ENCODE measurements around the gene RDH5. TPM values are rescaled to one million over a fixed set of nuclear protein-coding genes. Genes with fewer than 3 reads are reported as not detected.

Gene RDH5
- total RNA-seq, 1 experiment from 2014 or later: 4.3 TPM

DNA sequence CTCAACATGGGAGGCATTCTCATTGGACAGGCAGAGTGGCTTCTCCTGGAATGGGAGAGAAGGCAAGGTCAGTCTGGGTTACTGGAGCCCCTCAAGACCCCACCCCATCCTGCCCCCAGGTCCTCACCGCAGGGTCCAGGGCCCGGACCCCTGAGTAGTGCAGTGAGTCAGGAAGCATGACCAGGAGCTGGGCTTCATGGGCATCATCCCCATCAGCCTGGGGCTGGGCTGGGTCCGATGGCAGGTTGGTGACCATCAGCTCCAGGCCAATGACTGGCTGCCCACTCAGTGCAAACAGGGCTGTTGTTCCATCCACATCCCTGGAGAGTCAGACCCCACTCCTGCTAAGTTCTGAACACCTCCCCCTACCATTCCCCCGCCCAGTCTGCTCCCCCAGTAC is 25.5 kb upstream of the RDH5 start:
- no peak for DNase-seq (ENCODE audit: low spot score)
- in situ Hi-C loops (cut with HindIII; ENCODE audit: low sequenced_read_pairs): no loop called here

DNA sequence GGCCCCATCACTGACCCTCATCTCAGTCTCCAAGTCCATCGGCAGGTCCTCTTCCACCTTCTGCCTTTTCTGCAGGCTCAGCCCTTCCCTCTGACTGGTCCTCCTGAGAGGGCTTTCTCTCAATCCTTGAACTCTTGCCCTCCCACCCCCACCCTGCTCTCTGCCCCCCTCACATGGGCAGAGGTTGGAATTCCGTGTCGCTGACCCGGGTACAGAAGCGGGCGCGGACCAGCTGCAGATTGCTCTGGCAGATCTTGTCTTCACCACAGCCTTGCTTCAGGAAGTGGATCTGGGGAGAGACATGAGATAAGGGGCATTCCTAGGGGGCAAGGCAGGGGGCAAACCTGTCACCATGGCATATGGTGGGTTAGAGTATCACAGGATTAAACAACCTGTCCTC is 24.8 kb upstream of the RDH5 start:
- in situ Hi-C loops (cut with HindIII; ENCODE audit: low sequenced_read_pairs): no loop called here
- DNase-seq (ENCODE audit: low spot score): no peak

DNA sequence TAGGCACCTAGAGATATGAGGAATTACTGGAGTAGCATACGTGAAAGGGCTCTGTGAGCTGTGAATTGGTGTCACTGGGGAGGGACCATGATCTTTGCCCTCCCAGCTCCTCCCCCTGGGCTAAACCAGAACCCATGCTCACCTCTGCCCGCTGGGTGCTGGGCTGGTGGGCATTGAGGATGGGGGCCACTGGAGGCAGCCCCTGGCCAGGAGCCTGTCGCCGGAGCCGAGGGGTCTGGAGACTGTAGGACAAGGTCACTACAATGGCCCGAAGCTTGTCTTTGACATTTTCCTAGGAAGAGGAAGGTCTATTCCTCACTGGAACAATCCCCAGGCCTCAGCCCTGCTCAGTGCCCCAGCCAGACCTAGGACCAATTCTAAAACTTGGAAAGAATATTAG is 24.1 kb upstream of the RDH5 start:
- in situ Hi-C loops (cut with HindIII; ENCODE audit: low sequenced_read_pairs): no loop called here
- no peak for DNase-seq (ENCODE audit: low spot score)

DNA sequence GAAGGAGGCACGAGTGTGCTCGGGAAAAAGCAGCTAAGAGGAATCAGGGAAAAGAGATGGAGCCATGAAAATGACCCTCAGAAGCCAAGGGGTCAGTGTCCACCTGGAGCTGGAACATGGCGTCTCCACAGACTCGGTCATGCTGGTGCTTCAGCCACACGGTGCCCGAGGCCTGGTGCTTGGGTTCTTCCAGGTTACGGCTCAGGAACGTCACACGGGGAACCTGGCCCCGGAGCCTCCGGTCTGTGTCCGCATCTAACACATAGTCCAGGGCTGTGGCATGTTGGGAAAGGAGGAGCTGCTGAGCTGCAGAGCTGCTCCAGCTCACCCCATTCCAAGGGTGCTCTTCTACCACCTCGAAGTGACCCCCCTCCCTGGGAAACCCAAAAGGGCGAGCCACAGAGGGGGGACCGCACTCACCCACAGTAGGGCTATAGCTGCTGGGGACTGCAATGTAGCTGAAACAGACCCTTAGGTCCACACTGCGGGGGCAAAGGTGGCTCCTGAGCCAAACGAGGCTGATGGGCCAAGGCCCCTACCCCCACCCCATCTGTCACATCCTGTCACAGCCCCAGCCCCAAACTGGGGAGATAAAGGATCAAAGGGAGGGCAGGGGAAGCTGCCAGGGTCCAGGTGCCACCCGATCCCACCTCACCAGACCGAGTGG is 23.3 kb upstream of the RDH5 start:
- no peak for DNase-seq (ENCODE audit: low spot score)
- in situ Hi-C loops (cut with HindIII; ENCODE audit: low sequenced_read_pairs): no loop called here

DNA sequence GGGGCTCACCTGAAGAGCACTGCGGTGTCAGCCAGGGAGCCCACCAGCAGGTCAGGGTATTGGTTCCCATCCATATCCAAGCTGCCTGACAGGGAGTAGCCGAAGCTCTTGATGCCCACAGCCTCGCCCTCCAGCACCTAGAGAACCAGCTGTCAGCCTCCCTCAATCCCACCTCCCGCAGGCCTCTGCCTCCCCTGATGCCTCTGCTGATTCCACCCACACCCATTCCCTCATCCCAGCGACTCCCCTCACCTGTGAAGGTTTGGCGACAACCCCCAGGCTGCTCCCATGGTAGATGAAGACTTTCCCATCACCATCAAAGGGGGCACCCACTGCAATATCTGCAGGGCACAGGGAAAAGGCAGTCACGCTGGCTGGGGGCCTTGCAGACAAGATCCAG is 22.5 kb upstream of the RDH5 start:
- in situ Hi-C loops (cut with HindIII; ENCODE audit: low sequenced_read_pairs): no loop called here
- DNase-seq (ENCODE audit: low spot score): no peak

DNA sequence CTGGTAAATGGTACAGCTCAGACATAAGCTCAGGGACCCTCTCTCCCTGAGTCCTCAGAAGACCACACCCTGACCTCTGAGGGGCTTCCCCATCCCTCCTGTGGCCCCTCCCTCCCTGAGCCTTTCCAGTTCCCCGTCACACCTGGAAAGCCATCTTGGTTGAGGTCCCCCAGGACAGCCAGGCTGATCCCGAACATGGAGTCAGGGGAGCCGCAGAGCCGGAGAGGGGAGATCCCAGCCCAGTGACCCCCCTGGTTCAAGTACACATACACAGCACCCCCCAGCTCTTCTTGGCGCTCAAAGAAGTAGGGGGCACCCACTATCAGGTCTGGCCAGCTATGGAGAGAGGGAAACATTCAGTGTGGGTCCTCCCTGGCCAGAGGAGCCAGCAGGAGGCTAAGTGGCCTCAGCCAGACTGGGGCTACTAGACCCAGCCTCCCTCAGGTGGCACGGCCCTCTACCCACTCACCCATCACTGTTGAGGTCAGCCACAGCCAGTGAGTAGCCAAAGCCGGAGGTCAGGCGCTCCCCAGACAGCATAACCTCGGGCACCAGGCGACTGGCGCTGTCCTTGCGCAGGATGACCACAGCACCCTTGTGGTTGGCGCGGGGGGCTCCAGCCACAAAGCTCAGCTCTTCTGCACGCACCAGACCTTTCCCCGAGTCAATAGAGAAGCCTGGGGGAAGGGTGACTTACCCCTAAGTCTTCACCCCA is 21.8 kb upstream of the RDH5 start:
- DNase-seq (ENCODE audit: low spot score): no peak
- in situ Hi-C loops (cut with HindIII; ENCODE audit: low sequenced_read_pairs): no loop called here

DNA sequence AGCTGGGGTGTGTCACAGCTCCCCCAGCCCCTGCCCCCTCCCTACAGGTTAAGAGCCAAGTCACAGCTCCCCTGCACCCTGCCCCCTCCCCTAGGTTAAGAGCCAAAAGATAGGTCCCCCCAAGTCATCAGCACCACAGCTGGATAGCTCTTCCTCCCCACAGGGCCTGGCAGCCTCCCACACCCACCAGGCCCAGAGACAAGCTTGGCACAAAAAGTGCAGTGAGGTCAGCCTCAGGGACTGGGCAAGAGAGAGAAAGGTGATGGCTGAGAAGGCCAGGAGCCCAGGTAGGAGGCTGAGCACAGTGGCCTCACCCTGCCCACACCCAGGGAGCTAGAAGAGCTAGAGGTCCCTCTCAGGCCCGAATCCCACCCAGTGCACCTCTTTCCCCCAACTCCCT is 21.2 kb upstream of the RDH5 start:
- in situ Hi-C loops (cut with HindIII; ENCODE audit: low sequenced_read_pairs): no loop called here
- DNase-seq (ENCODE audit: low spot score): no peak

DNA sequence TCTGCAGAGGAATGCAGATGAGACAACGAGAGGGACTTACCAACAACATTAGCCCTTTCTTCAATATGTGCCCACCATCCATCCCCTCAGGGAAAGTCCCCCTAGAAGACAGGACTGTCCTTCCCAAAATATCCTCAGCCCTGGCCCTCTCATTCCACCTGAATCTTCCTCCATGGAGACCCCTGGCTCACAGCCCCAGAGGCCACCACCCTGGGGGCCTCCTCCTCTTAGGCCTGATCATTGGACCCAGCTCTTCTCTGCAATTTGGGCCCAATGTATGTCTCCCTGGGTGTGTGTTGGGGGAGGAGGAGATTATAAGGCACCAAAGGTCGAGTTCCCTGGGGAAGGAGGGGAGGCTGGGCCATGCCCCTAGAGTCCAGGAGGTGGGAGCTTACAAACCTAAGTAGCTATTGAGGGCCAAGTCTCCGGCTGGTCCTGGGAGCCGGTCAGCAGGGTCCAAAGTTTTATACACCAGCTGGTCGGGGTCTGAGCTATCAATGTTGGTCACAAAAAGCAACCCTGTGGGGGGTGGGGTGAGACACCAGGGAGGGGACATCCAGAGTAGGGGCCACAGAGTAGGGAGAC is 20.6 kb upstream of the RDH5 start:
- DNase-seq (ENCODE audit: low spot score): no peak
- in situ Hi-C loops (cut with HindIII; ENCODE audit: low sequenced_read_pairs): no loop called here

DNA sequence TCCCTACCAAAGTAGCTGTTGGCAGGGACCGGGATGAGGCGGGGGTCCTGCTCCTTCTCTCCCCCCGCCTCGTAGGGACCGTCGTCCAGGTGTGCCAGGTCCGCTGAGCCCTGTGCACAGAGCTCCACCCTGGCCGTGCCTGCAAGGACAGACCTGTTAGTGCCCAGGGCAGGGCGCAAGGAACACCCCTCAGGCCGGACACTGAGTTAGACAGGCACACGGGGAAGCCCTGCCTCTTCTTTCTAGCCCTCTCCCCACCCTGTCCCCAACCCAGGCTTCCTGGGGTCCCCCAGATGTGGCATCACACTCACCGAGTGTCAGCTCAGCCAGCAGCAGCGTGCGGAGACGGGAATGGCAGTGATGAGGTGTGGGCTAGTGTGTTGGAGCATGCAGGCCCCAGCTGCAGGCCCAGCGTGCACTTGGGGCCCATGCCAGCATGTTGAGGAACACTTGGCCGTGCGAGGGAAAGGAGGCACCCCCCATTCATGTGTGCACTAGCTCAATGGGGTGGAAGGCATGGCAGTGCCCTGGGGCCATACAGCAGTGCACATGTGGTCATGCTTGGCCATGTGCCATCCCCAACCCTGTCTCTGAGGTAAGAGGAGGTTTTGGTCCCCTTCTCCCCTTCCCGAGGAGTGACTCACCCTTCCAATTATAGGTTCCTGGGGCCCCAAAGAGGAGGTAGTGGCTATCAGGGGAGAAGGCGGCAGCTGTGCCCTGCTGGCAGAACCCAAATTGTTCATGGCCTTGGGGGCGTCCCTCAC is 19.8 kb upstream of the RDH5 start:
- in situ Hi-C loops (cut with HindIII; ENCODE audit: low sequenced_read_pairs): no loop called here
- DNase-seq (ENCODE audit: low spot score): no peak

DNA sequence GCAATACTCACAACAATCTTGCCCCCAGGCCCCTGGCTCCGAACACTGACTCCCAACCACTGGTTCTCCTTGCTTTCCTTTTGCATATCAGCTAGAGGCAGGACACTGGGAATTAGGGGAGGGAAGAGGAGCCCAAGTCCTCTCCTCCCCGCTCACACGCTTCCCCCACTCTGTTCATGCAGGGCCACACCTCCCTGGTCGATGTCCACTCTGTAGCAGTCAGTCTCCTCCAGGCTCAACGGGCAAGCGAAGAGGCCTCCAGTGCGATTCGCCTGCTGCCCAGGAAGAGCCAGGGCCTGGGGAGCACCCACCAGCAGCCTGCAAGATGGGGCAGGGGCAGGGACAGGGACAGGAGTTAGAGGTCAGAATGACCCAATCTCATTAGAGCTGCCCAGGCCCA is 17.3 kb upstream of the RDH5 start:
- in situ Hi-C loops (cut with HindIII; ENCODE audit: low sequenced_read_pairs): no loop called here
- no peak for DNase-seq (ENCODE audit: low spot score)

DNA sequence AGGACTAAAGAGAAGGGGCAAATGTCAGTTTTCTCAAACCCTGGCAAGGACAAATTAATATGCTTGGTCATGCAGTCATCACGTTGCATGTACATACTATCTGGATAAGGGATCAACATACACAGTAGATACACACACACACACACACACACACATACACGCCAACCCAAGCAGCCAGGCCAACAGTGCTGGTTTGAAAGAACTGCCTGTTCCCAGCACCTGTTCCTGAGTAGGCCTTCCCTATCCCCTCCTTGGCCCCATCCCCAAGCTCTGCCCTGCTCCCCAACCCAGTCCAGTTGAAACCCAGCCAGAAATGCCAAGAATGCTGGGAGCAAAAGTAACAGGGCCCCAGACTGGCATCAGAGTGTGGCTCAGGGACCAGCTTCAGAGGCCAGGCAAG is 16.9 kb upstream of the RDH5 start:
- peak; percentile 69 for DNase-seq (ENCODE audit: low spot score)
- in situ Hi-C loops (cut with HindIII; ENCODE audit: low sequenced_read_pairs): no loop called here

DNA sequence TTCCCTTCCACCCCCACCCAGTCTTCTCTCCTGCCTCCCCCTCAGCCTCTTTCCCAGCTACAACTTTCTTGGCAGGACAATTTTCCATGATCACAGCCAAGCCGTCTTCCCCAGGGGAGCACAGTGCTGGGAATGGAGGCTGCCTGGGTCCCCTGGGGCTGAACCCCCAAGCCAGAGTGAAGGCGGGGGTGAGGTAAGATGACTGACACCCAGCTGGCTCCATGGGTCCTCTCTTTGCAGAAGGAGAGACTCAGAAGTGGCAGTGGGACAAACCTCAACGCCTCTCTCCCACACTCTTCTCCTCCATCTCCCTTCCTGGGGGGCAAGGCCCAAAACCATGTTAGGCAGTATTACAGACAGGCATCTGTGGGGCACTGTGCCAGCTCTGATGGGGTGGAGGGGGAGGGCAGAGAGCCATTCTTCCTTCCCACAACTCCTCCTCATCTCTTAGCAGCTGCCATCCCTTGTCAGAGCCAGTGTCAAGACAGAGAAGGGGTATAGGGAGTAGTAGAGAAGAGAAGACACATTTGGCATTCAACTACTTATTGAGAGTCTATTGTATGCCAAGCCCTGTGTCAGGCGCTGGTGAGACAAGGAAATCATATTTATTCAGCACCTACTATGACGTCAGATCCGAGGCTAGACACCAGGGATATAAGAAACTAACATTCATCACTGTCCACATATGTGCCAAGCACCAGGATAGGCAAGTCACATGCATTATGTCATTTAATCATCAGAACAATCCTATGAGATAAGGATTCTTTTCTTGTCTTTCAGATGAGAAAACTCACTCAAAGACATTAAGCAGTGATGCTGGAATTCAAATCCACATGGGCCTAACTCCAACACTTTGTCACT is 16.1 kb upstream of the RDH5 start:
- in situ Hi-C loops (cut with HindIII; ENCODE audit: low sequenced_read_pairs): no loop called here
- DNase-seq (ENCODE audit: low spot score): no peak

DNA sequence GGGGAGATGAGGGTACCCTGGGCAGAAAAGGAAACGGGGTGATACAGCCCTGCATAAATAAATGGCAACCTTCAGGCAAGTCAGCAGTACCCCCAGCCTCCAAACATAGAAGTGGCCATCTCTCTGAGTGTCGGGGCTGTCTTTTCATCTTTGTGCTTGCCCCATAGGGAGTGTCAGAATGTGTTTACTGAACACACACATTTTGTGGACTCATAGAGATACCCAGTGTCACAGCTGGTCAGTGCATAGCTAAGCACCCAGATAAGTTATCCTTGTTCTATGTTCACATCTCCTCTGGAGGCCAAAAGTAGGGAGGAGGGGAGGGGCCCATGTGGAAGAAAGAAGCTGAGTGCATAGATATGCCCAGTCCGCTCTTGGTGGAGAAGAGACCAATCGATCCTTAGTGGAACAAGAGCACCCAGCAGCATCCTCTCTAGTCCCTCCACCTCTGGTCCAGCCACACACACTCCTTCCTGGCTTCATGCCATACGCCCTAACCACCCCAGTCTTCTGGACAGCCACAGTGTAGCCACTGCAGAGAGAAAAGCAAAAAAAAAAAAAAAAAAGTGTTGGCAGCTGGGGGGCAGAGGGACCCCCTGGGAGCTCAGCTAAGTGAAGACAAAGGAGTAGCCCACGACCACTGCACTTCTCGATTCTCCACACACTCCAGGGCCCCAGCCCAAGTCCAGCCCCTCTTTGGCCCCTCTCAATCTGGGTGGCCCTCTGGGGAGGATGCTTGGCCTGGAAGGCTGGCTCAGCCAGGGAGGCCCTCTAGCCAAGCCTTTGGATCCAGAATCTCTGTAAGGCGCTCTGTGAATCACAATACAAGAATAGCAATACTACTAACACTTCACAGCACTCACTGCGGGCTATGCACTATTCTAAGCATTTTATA is 15.1 kb upstream of the RDH5 start:
- in situ Hi-C loops (cut with HindIII; ENCODE audit: low sequenced_read_pairs): no loop called here
- no peak for DNase-seq (ENCODE audit: low spot score)

DNA sequence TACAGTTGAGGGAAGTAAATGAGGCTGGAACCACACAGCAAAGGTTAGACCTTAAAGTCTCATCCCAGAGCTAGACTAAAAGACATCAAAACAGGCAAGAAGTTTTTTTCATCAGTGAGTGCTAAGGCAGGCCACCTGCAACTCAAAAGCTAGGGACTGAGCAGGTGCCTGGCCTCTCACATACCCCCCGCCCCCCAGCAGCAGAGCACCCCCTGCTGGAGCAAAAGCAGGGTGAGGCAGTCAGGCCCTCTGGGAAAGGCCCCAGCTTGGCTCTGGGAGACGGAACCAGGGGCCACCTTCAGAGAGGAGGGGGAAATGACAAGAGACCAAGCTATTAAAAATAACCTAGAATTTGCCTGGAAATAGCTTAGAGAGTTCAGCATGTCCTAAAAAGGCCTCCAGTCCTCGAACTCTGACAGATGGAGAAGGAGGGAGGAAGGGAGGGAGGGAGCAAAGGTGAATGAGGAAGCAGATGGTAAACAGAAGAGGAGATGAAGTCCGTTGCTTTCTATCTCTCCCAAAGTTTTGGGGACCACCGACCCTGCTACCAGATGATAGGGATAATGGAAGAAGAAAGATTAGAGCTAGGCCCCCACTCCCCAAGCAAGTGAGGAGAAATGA is 14.3 kb upstream of the RDH5 start:
- peak; percentile 32 for DNase-seq (ENCODE audit: low spot score)
- in situ Hi-C loops (cut with HindIII; ENCODE audit: low sequenced_read_pairs): no loop called here

DNA sequence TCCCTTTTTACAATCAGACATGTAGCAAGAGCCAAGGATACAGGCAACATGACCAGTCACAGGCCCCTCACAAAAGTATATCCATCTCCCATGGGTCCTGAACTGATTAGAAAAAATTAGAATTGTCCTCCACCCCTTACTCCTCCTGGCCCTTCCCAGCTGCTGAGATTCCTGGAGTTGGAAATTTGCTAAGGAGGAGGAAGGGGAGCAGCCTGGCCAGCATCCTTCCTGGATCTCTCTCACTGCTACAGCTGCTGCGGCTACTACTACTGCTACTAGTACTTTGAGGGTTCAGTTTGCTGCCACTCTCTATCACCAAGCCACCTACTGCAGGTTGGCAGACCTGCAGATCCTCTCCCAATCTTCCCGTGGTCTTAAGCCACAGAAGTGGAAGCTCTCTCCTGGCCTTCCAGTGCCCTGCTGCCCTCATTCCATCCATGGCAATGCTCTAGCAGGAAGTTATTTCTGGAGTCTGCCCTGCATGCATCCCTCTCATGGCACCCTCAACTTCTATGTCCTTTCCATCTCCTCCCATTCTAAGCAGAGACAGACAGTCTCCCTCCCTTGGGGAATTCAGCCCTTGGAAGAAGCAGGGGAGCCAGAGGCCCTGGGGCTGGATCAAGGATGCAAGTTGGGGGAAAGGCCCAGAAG is 13.5 kb upstream of the RDH5 start:
- in situ Hi-C loops (cut with HindIII; ENCODE audit: low sequenced_read_pairs): no loop called here
- DNase-seq (ENCODE audit: low spot score): no peak

DNA sequence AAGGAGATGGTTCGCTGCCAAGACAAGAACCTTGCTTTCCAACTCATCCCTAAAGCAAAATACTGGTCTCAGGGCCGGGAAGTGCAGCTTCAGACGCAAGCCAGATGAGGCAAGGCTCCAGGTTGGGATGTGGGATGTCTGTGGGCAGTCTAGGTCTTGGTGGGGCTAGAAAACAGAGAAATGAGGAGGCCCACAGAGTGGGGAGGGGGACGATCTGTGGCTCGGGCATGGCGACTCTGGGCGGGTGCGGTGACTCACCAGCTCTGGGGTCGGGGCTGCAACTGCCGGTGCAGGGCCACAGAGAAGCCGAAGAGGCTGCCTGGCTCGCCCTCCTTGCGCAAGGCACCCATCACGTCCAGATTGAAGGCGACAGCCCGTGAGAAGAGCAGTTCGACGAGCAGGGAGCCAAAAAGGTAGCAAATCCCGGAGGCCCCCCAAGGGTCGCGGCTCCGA is 12.9 kb upstream of the RDH5 start:
- no peak for DNase-seq (ENCODE audit: low spot score)
- in situ Hi-C loops (cut with HindIII; ENCODE audit: low sequenced_read_pairs): no loop called here

Measured in G401 (cell line).